Gastrocnemius medialis (tissue), 4 donors: Measurements from ENCODE around the gene LAMTOR2. TPM values are rescaled to one million over a fixed set of nuclear protein-coding genes. Genes with fewer than 3 reads are reported as not detected.

Experiments used
- ATAC-seq, 2 donors: fragments of 150-250 bp; one replicate each; pipeline ENCODE4 v1.9.1; 2016
- DNase-seq, 2 donors: peaks; one replicate each; pipeline ENCODE4 v3.0.0-alpha.2; 2019
- H3K27ac ChIP-seq, 4 donors: fragments of 200-600 bp; sonication (generic); 1 replicate in 1 of 4; 2 replicates in 3 of 4; pipeline ENCODE4 v1.5.1; 2016 to 2018; ENCODE audit warnings: mild to moderate bottlenecking in 2 of 4, moderate library complexity in 1 of 4
- H3K27me3 ChIP-seq, 3 donors: fragments of 200-600 bp; sonication (generic) in 2 of 3; 1 replicate in 1 of 3; 2 replicates in 2 of 3; pipeline versions ENCODE4 v1.5.1 to v1.6.0; 2016 to 2019; ENCODE audit warnings: mild to moderate bottlenecking in 1 of 3, moderate library complexity in 1 of 3
- H3K36me3 ChIP-seq, 2 donors: fragments of 200-600 bp; sonication (generic) in 1 of 2; one replicate each; pipeline ENCODE4 v1.5.1; 2017 to 2018
- H3K4me1 ChIP-seq, 2 donors: fragments of 200-600 bp; sonication (generic) in 1 of 2; one replicate each; pipeline ENCODE4 v1.5.1; 2016 to 2017; ENCODE audit warnings: mild to moderate bottlenecking in 2 of 2
- H3K4me3 ChIP-seq, 4 donors: fragments of 200-600 bp; sonication (generic) in 3 of 4; 1 replicate in 1 of 4; 2 replicates in 3 of 4; pipeline ENCODE4 v1.5.1; 2016 to 2019; ENCODE audit warnings: mild to moderate bottlenecking in 2 of 4
- H3K9me3 ChIP-seq, 3 donors: fragments of 200-600 bp; sonication (generic) in 2 of 3; 1 replicate in 1 of 3; 2 replicates in 2 of 3; pipeline ENCODE4 v1.5.1; 2016 to 2019
- CTCF ChIP-seq, 5 experiments: fragments of 450-650 bp in 3 of 5; fragments of 200-600 bp in 2 of 5; sonication (generic) in 2 of 5; IDR thresholded peaks in 4 of 5; conservative IDR thresholded peaks in 1 of 5; 1 replicate in 4 of 5; 2 replicates in 1 of 5; pipeline ENCODE4 v1.5.1; 2016 to 2019; ENCODE audit warnings: antibody characterized with exemption in 5 of 5, mild to moderate bottlenecking in 3 of 5, moderate library complexity in 3 of 5
- POLR2A ChIP-seq, 2 donors: fragments of 450-650 bp; IDR thresholded peaks; one replicate each; pipeline ENCODE4 v1.6.1; 2017; ENCODE audit warnings: antibody characterized with exemption in 2 of 2, mild to moderate bottlenecking in 2 of 2, moderate library complexity in 2 of 2
- in situ Hi-C, 4 donors: fragments of 200-750 bp; cut with MboI; loops; one replicate each; pipeline versions ENCODE4 v1.15.0 to v1.8.0; 2017; ENCODE audit warnings: low sequenced_read_pairs in 4 of 4
- intact Hi-C: fragments of 100-400 bp; cut with DNase I; formaldehyde crosslinking; loops from one replicate; pipeline ENCODE4 v1.15.1; 2023; ENCODE audit warnings: low total_unique reads
- total RNA-seq, 4 donors: library from RNA; depleted of rRNA; stranded (reverse); fragments of >200 nt; gene quantifications; one replicate each; pipeline versions ENCODE4 v1.1.0 to v1.2.3, GENCODE V29; 2016

The LAMTOR2 gene
- total RNA-seq, 4 donors from 2014 or later, result 51.5 to 82.7 (median 72.6) TPM

DNA sequence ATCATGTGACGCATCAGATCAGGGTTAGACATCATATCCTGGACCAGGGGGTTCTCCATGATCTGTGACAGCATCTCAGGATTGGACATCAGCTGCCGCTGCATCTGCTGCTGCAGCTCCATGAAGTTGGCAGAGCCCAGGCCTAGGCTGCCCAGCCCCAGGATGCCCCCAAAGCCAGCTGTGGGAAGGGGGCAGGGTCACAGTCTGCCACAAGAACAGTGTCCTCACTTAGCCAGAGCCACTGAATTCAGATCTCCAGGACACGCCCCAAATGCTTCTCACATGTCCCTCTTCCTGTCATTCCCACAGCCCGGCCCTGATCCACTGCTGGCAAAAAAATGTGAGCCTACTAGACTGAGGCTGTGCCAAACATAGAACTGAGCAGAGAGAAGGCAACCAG lies 4.2 kb upstream of the LAMTOR2 start:
- peak; percentile 43 to 51 for DNase-seq
- Histone ChIP-seq H3K4me1 (peaks cover 9 to 19% of the 10 kb centered on the region in 2 donors), H3K36me3 (peaks cover 0 to 31% of the 10 kb centered on the region in 2 donors), H3K9me3 (no peaks in the 10 kb centered on the region), H3K4me3 (no peak overlapping the region), H3K27me3 (no peaks in the 10 kb centered on the region), H3K27ac (peak overlapping the region in 3 of 4 donors; percentile 24 to 46 (median 36))
- in situ Hi-C loops (loop anchor here in 1 of 4 donors (25.0 kb wide), 1 partner anchor 687 kb away; the partner anchor contains the start of genes ISG20L2, METTL25B and MRPL24), intact Hi-C loops (loop anchor here (10.0 kb wide), 1 partner anchor 674 kb away; the partner anchor contains the start of genes ISG20L2 and METTL25B)
- no peak for ATAC-seq
- TF ChIP-seq CTCF (IDR thresholded peaks at IDR 0.05 in 4 of 5, conservative IDR thresholded peaks at IDR 0.05 in 1 of 5) (no peak), POLR2A (IDR thresholded peaks at IDR 0.05) (no peak)

- in situ Hi-C loops, result loop anchor here in 1 of 4 donors (25.0 kb wide), 1 partner anchor 686 kb away; the partner anchor contains the start of genes ISG20L2, METTL25B and MRPL24
- H3K4me1 ChIP-seq, result peaks cover 17 to 26% of the 10 kb centered on the region in 2 donors
- ATAC-seq (no peak), DNase-seq (no peak)
- H3K27ac ChIP-seq, result peak overlapping the region in 3 of 4 donors; percentile 24 to 46 (median 36)
- no peaks in the 10 kb centered on the region for H3K27me3 ChIP-seq
- peaks cover 0 to 27% of the 10 kb centered on the region in 2 donors for H3K36me3 ChIP-seq
- H3K4me3 ChIP-seq, result no peak overlapping the region
- H3K9me3 ChIP-seq, result no peaks in the 10 kb centered on the region
- intact Hi-C loops, result loop anchor here (10.0 kb wide), 1 partner anchor 674 kb away; the partner anchor contains the start of genes ISG20L2 and METTL25B
- TF ChIP-seq POLR2A (IDR thresholded peaks at IDR 0.05) (no peak), CTCF (IDR thresholded peaks at IDR 0.05 in 4 of 5, conservative IDR thresholded peaks at IDR 0.05 in 1 of 5) (no peak)
Measured at GRCh38 chr1:156051011-156051725, 3.4 kb upstream of the LAMTOR2 start.

- Histone ChIP-seq H3K4me1 (peaks cover 17 to 26% of the 10 kb centered on the region in 2 donors), H3K36me3 (peaks cover 0 to 23% of the 10 kb centered on the region in 2 donors), H3K9me3 (no peaks in the 10 kb centered on the region), H3K27me3 (no peaks in the 10 kb centered on the region), H3K4me3 (peak overlapping the region; percentile 91 to 95 (median 92)), H3K27ac (peak overlapping the region; percentile 92 to 99 (median 98))
- in situ Hi-C loops, result loop anchor here in 1 of 4 donors (25.0 kb wide), 1 partner anchor 684 kb away; the partner anchor contains the start of genes ISG20L2, METTL25B and MRPL24
- intact Hi-C loops, result loop anchor here (10.0 kb wide), 1 partner anchor 672 kb away; the partner anchor contains the start of genes ISG20L2 and METTL25B
- TF ChIP-seq CTCF (IDR thresholded peaks at IDR 0.05 in 4 of 5, conservative IDR thresholded peaks at IDR 0.05 in 1 of 5), result peak in 1 of 5 experiments; percentile 11
- TF ChIP-seq POLR2A (IDR thresholded peaks at IDR 0.05), result peak; percentile 62 to 64
- DNase-seq (peak in 1 of 2 donors; percentile 31), ATAC-seq (peak in 1 of 2 donors; percentile 19)
Measured at GRCh38 chr1:156052862-156053767, 1.5 kb upstream of the LAMTOR2 start.
